HG03565 (cell line): ENCODE measurements around the gene POTEH.
"Not testable (repeated sequence)": the region's sequence is repeated elsewhere in the genome, so short reads cannot be mapped to it uniquely, and the experiment has no call there.

ENCODE experiments used
- ATAC-seq: cut with Tn5 transposase; IDR thresholded peaks from one replicate; pipeline ENCODE4 v1.9.1; 2021; ENCODE audit warnings: mild to moderate bottlenecking, moderate library complexity; ENCODE audit not compliant: unreplicated experiment

Gene POTEH

DNA sequence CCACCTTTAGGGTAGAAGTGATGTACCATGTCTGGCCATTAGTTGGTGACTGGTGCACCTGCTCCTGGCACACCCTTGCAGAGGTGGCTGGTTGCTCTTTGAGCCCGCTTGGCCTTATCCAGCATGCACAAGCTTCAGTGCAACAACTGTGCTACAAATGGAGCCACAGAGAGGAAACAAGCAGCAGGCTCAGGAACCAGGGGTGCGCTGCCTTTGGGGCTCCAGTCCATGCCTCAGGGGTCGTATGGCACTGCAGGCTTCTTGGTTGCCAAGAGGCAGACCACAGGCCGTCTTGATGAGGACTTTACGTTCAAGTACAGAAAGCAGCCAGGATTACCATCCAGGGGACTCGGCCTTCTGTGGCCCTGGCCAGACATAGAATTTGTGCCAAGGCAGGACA lies 44.6 kb downstream of the POTEH start:
- ATAC-seq: not testable (repeated sequence)

DNA sequence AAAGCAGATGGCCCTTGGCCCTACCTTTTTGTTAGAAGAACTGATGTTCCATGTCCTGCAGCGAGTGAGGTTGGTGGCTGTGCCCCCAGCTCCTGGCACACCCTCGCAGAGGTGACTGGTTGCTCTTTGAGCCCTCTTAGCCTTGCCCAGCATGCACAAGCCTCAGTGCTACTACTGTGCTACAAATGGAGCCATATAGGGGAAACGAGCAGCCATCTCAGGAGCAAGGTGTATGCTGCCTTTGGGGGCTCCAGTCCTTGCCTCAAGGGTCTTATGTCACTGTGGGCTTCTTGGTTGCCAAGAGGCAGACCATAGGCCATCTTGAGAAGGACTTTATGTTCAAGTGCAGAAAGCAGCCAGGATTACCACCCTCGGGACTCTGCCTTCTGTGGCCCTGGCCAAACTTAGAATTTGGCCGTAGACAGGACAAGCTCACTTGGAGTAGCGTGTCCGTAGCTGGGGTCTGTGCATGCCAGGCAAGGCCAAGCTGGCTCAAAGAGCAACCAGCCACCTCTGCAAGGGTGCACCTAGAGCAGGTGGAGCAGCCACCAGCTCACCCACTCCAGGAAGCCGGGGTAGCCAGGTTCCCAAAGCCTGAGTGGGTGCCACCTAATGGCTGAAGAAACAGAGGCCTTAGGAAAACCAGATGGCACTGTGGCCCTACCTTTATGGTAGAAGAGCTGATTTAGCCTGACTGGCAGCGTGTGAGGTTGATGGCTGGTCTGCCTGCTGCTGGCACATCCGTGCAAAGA lies 48.5 kb downstream of the POTEH start:
- ATAC-seq: not testable (repeated sequence)

DNA sequence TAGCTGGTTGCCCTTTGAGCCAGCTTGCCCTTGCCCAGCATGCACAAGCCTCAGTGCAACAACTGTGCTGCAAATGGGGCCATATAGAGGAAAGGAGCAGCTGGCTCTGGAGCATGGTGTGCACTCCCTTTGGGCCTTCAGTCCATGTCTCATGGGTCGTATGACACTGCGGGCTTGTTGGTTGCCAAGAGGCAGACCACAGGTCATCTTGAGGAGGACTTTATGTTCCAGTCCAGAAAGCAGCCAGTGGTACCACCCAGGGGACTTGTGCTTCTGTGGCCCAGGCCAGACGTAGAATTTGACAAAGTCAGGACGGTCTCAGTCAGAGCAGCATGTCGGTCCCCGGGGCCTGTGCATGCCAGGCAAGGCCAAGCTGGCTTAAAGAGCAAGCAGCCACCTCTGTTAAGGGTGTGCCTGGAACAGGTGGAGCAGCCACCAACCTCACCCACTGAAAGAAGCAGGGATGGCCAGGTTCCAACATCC lies 49.1 kb downstream of the POTEH start:
- not testable (repeated sequence) for ATAC-seq

DNA sequence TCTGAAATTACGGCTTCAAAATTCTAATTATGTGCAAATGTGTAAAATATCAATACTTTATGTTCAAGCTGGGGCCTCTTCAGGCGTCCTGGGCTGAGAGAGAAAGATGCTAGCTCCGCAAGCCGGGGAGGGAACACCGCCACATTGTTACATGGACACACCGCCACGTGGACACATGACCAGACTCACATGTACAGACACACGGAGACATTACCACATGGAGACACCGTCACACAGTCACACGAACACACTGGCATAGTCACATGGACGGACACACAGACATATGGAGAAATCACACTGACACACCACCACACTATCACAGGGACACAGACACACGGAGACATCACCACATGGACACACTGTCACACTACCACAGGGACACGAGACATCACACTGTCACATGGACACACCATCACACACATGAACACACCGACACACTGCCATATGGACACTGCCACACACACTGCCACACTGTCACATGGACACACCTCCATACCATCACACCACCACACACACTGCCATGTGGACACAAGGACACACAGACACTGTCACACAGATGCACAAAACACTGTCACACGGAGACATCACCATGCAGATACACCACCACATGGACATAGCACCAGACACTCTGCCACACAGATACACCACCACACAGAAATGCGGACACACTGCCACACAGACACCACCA lies 58.0 kb downstream of the POTEH start:
- not testable (repeated sequence) for ATAC-seq

DNA sequence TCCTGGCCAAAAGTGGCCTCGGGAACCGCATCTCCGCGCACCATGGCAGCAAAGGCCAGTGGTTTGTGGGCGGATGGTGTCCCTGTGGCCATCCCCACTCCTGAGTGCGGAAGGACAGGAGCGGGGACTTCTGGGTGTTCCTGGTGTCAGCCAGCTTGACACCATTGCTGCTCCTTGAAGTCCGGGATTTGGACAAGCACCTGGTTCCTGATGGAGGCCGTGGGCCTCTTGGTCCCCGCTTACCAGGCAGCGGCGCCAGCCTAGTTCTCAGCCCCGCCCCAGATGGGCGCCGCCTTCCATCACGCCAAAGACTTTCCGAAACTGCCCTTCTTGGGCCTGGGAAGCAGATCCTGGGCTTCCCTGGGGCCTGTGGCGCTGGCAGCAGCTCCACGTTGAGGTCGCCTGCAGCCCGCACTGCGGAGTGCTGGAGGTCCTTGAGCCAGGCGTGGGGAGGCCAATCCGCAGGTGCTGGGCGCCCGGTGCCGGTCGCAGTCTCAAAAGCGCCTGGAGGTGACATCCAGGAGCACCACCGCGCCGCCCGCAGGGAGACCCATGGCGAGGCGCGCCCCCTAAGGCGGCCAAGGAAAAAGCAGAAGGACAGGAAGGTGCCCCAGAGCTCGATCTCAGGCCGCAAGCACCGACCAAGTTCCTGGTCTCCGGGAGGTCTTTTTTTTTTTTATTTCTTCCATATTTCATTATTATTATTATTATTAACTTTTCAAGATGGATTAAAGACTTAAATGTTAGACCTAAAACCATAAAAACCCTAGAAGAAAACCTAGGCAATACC lies 59.5 kb downstream of the POTEH start:
- ATAC-seq: not testable (repeated sequence)

DNA sequence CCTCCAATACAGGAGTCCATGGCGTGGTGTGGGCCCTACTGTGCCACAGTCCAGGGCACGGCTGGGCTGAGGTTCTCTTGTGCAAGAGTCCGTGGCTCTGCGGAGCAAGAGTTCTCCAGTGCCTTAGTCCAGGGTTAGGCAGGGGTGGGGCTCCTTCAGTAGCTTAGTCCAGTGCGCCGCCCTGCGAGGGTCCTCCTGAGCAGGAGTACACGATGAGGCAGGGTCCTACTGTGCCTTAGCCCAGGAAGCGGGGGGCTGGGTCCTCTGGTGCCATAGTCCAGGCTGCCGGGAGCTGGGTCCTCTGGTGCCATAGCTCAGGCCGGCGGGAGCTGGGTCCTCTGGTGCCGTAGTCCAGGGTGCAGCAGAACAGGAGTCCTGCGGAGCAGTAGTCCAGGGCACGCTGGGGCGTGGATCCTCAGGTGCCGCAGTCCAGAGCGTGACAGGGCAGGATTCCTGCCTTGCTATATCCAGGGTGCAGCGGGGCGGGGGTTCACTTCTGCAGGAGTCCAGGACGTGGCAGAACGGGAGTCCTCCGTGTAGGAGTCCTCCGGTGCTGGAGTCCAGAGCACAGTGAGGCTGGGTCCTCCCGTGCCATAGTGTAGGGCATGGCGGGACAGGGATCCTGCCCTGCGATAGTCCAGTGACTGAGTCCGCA lies 69.7 kb downstream of the POTEH start:
- not testable (repeated sequence) for ATAC-seq

DNA sequence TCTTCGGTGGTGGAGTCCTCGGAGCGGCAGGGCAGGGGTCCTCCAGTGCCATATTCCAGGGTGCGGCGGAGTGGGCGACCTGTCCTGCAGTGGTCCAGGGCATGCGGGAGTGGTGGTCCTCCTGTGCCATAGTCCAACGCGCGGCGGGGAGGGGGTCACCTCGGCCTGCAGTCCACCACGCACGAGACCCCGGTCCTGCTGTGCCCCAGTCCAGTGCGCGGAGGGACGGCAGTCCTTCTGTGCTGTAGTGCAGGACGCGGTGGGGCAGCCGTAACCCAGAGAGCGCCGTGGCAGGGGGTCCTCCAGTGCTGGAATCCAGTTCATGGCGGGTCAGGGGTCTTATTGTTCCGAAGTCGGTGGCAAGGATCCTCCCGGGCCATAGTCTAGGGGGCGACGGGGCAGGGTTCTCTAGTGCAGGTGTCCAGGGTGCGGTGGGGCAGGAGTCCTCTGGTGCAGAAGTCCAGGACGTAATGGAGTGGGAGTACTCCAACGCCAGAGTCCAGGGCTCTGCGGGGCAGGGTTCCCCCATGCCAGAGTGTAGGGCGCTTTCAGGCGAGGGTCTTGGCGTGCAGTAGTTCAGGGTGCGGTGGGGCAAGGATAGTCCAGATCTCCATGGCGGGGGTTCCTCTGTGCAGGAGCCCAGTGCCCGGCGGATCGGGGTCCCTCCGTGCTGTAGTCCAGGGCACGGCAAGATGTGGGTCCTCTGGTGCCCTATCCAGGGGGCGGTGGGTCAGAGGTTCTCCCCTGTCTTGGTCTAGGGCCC lies 70.7 kb downstream of the POTEH start:
- not testable (repeated sequence) for ATAC-seq

DNA sequence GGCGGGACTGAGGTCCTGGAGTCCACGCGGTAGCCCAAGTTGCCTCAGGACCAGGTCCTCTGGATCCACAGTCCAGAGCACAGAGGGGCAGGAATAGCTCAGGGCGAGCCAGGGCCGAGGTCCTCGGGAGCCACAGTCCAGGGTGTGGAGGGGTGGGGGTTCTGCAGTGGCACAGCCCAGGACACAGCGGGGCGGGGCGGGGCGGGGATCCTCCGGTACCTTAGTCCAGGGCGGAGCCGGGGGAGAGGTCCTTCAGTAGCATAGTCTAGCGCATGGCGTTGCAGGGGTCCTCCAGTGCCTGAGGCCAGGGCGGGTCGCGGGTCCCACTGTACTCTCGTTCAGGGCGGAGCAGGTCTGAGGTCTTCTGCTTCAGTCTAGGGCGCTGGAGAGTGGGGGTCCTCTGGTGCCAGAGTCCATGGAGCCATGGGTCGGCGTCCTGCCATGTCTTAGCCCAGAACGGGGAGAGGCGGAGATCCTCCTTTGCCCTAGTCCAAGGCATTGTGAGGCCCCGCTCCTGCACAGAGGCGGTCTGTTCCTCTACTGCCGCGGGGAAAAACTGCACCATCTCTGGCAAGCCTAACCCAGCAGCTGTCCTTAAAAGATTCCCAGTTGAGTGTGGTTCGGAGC lies 71.4 kb downstream of the POTEH start:
- not testable (repeated sequence) for ATAC-seq

DNA sequence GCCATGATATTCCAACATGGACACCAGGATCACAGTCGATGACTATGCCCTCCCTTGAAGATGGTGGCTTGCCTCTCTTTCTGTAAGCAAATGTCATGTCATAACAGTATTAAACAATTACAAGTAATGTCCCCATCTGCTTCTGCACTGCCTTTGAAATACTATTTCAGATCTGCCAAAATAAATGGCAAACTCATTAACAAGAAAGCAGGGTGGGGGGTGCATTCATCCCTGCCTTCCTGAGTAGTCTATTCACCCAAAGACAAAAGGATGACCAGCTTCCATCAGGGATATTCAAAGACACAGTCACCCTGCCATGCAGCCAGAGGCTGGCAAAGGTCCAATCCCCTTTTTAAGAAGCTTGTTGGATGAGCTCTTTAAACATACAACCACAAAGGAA lies 73.7 kb downstream of the POTEH start:
- ATAC-seq: not testable (repeated sequence)
